GM18511 (cell line): ENCODE results near the gene TSPAN5.

Experiments
- ATAC-seq: cut with Tn5 transposase; IDR thresholded peaks from one replicate; pipeline ENCODE4 v1.9.1; 2021; ENCODE audit warnings: mild to moderate bottlenecking, moderate library complexity; ENCODE audit not compliant: unreplicated experiment

The TSPAN5 gene

GRCh38 chr4:98522062-98522461, 136.3 kb downstream of the TSPAN5 start:
- no peak for ATAC-seq

GRCh38 chr4:98521486-98521885, 136.9 kb downstream of the TSPAN5 start:
- no peak for ATAC-seq

- no peak for ATAC-seq
Measured at GRCh38 chr4:98519268-98519977, 139.0 kb downstream of the TSPAN5 start.

GRCh38 chr4:98518559-98519267, 139.7 kb downstream of the TSPAN5 start:
- ATAC-seq = peak; percentile 97

- ATAC-seq = no peak
Measured at GRCh38 chr4:98517218-98518021, 141.0 kb downstream of the TSPAN5 start.

GRCh38 chr4:98516441-98517217, 141.8 kb downstream of the TSPAN5 start:
- ATAC-seq = no peak

- no peak for ATAC-seq
Measured at GRCh38 chr4:98516042-98516440, 142.4 kb downstream of the TSPAN5 start.

- ATAC-seq = no peak
Measured at GRCh38 chr4:98515470-98515809, 143.0 kb downstream of the TSPAN5 start.

- no peak for ATAC-seq
Measured at GRCh38 chr4:98514741-98515469, 143.5 kb downstream of the TSPAN5 start.

GRCh38 chr4:98512918-98513317, 145.5 kb downstream of the TSPAN5 start:
- no peak for ATAC-seq

GRCh38 chr4:98510757-98511517, 147.5 kb downstream of the TSPAN5 start:
- no peak for ATAC-seq

- ATAC-seq = no peak
Measured at GRCh38 chr4:98510340-98510739, 148.1 kb downstream of the TSPAN5 start.

GRCh38 chr4:98509721-98510120, 148.7 kb downstream of the TSPAN5 start:
- no peak for ATAC-seq

- ATAC-seq = no peak
Measured at GRCh38 chr4:98508829-98509598, 149.4 kb downstream of the TSPAN5 start.

GRCh38 chr4:98508248-98508647, 150.2 kb downstream of the TSPAN5 start:
- ATAC-seq = no peak

GRCh38 chr4:98507299-98507698, 151.1 kb downstream of the TSPAN5 start:
- ATAC-seq = no peak

- ATAC-seq = no peak
Measured at GRCh38 chr4:98506462-98507132, 151.8 kb downstream of the TSPAN5 start.

- no peak for ATAC-seq
Measured at GRCh38 chr4:98505992-98506391, 152.4 kb downstream of the TSPAN5 start.
